HG03196 (cell line): ENCODE measurements around the gene MYO3B.

Source experiments
- ATAC-seq: cut with Tn5 transposase; IDR thresholded peaks from one replicate; pipeline ENCODE4 v1.9.1; 2021; ENCODE audit not compliant: unreplicated experiment

Gene MYO3B

GRCh38 chr2:170159060-170159459 is 18.9 kb upstream of the MYO3B start:
- ATAC-seq = no peak

- no peak for ATAC-seq
Observed at GRCh38 chr2:170161516-170162270, 16.3 kb upstream of the MYO3B start.

- ATAC-seq = no peak
Observed at GRCh38 chr2:170162271-170162632, 15.7 kb upstream of the MYO3B start.

GRCh38 chr2:170163411-170164065 is 14.4 kb upstream of the MYO3B start:
- ATAC-seq = no peak

GRCh38 chr2:170165129-170165528 is 12.8 kb upstream of the MYO3B start:
- no peak for ATAC-seq

- ATAC-seq = no peak
Observed at GRCh38 chr2:170166735-170167134, 11.2 kb upstream of the MYO3B start.

GRCh38 chr2:170170281-170171040 is 7.5 kb upstream of the MYO3B start:
- ATAC-seq = no peak

- no peak for ATAC-seq
Observed at GRCh38 chr2:170176212-170176611, 1.7 kb upstream of the MYO3B start.

GRCh38 chr2:170180031-170180566 is 2.2 kb downstream of the MYO3B start:
- peak; percentile 73 for ATAC-seq

- no peak for ATAC-seq
Observed at GRCh38 chr2:170181602-170182001, 3.7 kb downstream of the MYO3B start.

GRCh38 chr2:170185319-170185718 is 7.4 kb downstream of the MYO3B start:
- ATAC-seq = no peak

- ATAC-seq = no peak
Observed at GRCh38 chr2:170189757-170190156, 11.8 kb downstream of the MYO3B start.

- no peak for ATAC-seq
Observed at GRCh38 chr2:170190172-170190571, 12.2 kb downstream of the MYO3B start.

- ATAC-seq = no peak
Observed at GRCh38 chr2:170191166-170191866, 13.4 kb downstream of the MYO3B start.

- ATAC-seq = no peak
Observed at GRCh38 chr2:170196963-170197362, 19.0 kb downstream of the MYO3B start.

GRCh38 chr2:170201275-170201674 is 23.3 kb downstream of the MYO3B start:
- ATAC-seq = no peak

GRCh38 chr2:170201734-170202393 is 23.9 kb downstream of the MYO3B start:
- ATAC-seq = no peak

GRCh38 chr2:170202437-170202836 is 24.5 kb downstream of the MYO3B start:
- no peak for ATAC-seq

- ATAC-seq = no peak
Observed at GRCh38 chr2:170204298-170204951, 26.5 kb downstream of the MYO3B start.

GRCh38 chr2:170206246-170206645 is 28.3 kb downstream of the MYO3B start:
- no peak for ATAC-seq
